ENCODE measurements around the gene CD300A.

Gene CD300A

GRCh38 chr17:74431568-74432423, 34.6 kb upstream of the CD300A start, which contains the start of gene GPRC5C (continued):
- no peak for TF ChIP-seq ZNF404 (tag by site-specific recombination; IDR thresholded peaks at IDR 0.05)
- no peak for TF ChIP-seq ZNF155 (tag by site-specific recombination; IDR thresholded peaks at IDR 0.05)
- TF ChIP-seq ZNF350 (tag by site-specific recombination; IDR thresholded peaks at IDR 0.05) = no peak
- no peak for TF ChIP-seq ZNF449 (tag by site-specific recombination; IDR thresholded peaks at IDR 0.05)
- TF ChIP-seq ZNF248 (tag by site-specific recombination; IDR thresholded peaks at IDR 0.05) = no peak
- TF ChIP-seq ZNF202 (tag by site-specific recombination; IDR thresholded peaks at IDR 0.05; ENCODE audit: borderline replicate concordance) = no peak
- no peak for TF ChIP-seq ZNF596 (tag by site-specific recombination; IDR thresholded peaks at IDR 0.05)
- no peak for TF ChIP-seq MZF1 (tag by site-specific recombination; IDR thresholded peaks at IDR 0.05; ENCODE audit: borderline replicate concordance)
- TF ChIP-seq ZNF433 (tag by site-specific recombination; IDR thresholded peaks at IDR 0.05; ENCODE audit: low read depth) = no peak
- TF ChIP-seq ZNF2 (tag by site-specific recombination; IDR thresholded peaks at IDR 0.05) = peak; percentile 97
- TF ChIP-seq ZNF747 (tag by site-specific recombination; IDR thresholded peaks at IDR 0.05) = no peak
- TF ChIP-seq ZNF335 (tag by site-specific recombination; conservative IDR thresholded peaks at IDR 0.05) = peak; percentile 89
- no peak for TF ChIP-seq ZNF416 (tag by site-specific recombination; IDR thresholded peaks at IDR 0.05)
- no peak for TF ChIP-seq ZNF621 (tag by site-specific recombination; IDR thresholded peaks at IDR 0.05)
- TF ChIP-seq ZNF529 (tag by site-specific recombination; IDR thresholded peaks at IDR 0.05; ENCODE audit: insufficient replicate concordance) = no peak
- TF ChIP-seq SP2 (tag by site-specific recombination; IDR thresholded peaks at IDR 0.05) = peak; percentile 64
- no peak for TF ChIP-seq ZBTB6 (tag by site-specific recombination; IDR thresholded peaks at IDR 0.05)
- no peak for TF ChIP-seq SCRT1 (tag by site-specific recombination; IDR thresholded peaks at IDR 0.05; ENCODE audit: borderline replicate concordance)
- TF ChIP-seq REPIN1 (tag by site-specific recombination; IDR thresholded peaks at IDR 0.05; ENCODE audit: low read depth) = 0 out of 2 replicates have a peak, but pooled peaks have one; percentile 54
- peak; percentile 55 for TF ChIP-seq ZNF629 (tag by site-specific recombination; IDR thresholded peaks at IDR 0.05)
- TF ChIP-seq HOXA7 (CRISPR knock-in tag; IDR thresholded peaks at IDR 0.05; ENCODE audit: borderline replicate concordance) = no peak
- no peak for TF ChIP-seq ZNF658 (tag by site-specific recombination; IDR thresholded peaks at IDR 0.05)
- TF ChIP-seq ZNF37A (tag by site-specific recombination; IDR thresholded peaks at IDR 0.05) = no peak
- TF ChIP-seq YY2 (tag by site-specific recombination; IDR thresholded peaks at IDR 0.05) = 0 out of 2 replicates have a peak, but pooled peaks have one; percentile 12
- no peak for TF ChIP-seq ZNF221 (tag by site-specific recombination; IDR thresholded peaks at IDR 0.05; ENCODE audit: borderline replicate concordance)
- no peak for TF ChIP-seq ZNF16 (tag by site-specific recombination; IDR thresholded peaks at IDR 0.05; ENCODE audit: low read depth)
- no peak for TF ChIP-seq ZNF544 (tag by site-specific recombination; IDR thresholded peaks at IDR 0.05)
- no peak for TF ChIP-seq HOXD13 (CRISPR knock-in tag; IDR thresholded peaks at IDR 0.05; ENCODE audit: borderline replicate concordance)
- no peak for TF ChIP-seq BCL6B (tag by site-specific recombination; IDR thresholded peaks at IDR 0.05)
- TF ChIP-seq ZNF626 (tag by site-specific recombination; IDR thresholded peaks at IDR 0.05) = no peak
- TF ChIP-seq ZNF548 (tag by site-specific recombination; IDR thresholded peaks at IDR 0.05) = no peak
- TF ChIP-seq ZNF624 (tag by site-specific recombination; IDR thresholded peaks at IDR 0.05) = no peak
- no peak for TF ChIP-seq ZNF138 (tag by site-specific recombination; IDR thresholded peaks at IDR 0.05; ENCODE audit: borderline replicate concordance)
- TF ChIP-seq ZNF23 (tag by site-specific recombination; IDR thresholded peaks at IDR 0.05; ENCODE audit: borderline replicate concordance) = no peak
- no peak for TF ChIP-seq ZSCAN4 (tag by site-specific recombination; IDR thresholded peaks at IDR 0.05)
- TF ChIP-seq ZNF132 (tag by site-specific recombination; IDR thresholded peaks at IDR 0.05; ENCODE audit: borderline replicate concordance) = no peak
